Measurements from ENCODE around the gene ZSCAN2. TPM values are rescaled to one million over a fixed set of nuclear protein-coding genes. Genes with fewer than 3 reads are reported as not detected.
"Not testable (repeated sequence)": the region's sequence is repeated elsewhere in the genome, so short reads cannot be mapped to it uniquely, and the experiment has no call there.

Gene ZSCAN2
- polyA plus RNA-seq, 2 donors = 0.71 to 0.81 TPM

- Histone ChIP-seq H3K4me1 (ENCODE audit: control insufficient read depth in 2 of 2, insufficient read depth in 2 of 2, low read length in 1 of 2) (peaks cover 0 to 3% of the 10 kb centered on the region in 2 donors), H3K4me3 (ENCODE audit: low read depth in 1 of 2, low read length in 2 of 2) (no peak overlapping the region), H3K36me3 (ENCODE audit: control insufficient read depth in 2 of 2, insufficient read depth in 2 of 2, low read length in 1 of 2) (no peaks in the 10 kb centered on the region), H3K27ac (ENCODE audit: low read depth in 2 of 2, low read length in 1 of 2) (no peak overlapping the region), H3K9me3 (ENCODE audit: control insufficient read depth in 2 of 2, insufficient read depth in 1 of 2, low read depth in 1 of 2, low read length in 1 of 2) (no peaks in the 10 kb centered on the region), H3K27me3 (ENCODE audit: control insufficient read depth in 1 of 2, insufficient read depth in 2 of 2, low read length in 2 of 2) (no peaks in the 10 kb centered on the region)
- WGBS, 2 donors = 91 to 95% methylated on average over 9 of the region's 9 CpGs
Observed at GRCh38 chr15:84629033-84629432, 28.2 kb downstream of the ZSCAN2 start.

- H3K4me3 ChIP-seq (ENCODE audit: low read depth in 1 of 2, low read length in 2 of 2) = peak overlapping the region; percentile 53 to 68
- H3K36me3 ChIP-seq (ENCODE audit: control insufficient read depth in 2 of 2, insufficient read depth in 2 of 2, low read length in 1 of 2) = no peaks in the 10 kb centered on the region
- WGBS, 2 donors = 29 to 41% methylated on average over 7 of the region's 7 CpGs
- H3K4me1 ChIP-seq (ENCODE audit: control insufficient read depth in 2 of 2, insufficient read depth in 2 of 2, low read length in 1 of 2) = peaks cover 0 to 3% of the 10 kb centered on the region in 2 donors
- H3K9me3 ChIP-seq (ENCODE audit: control insufficient read depth in 2 of 2, insufficient read depth in 1 of 2, low read depth in 1 of 2, low read length in 1 of 2) = no peaks in the 10 kb centered on the region
- H3K27me3 ChIP-seq (ENCODE audit: control insufficient read depth in 1 of 2, insufficient read depth in 2 of 2, low read length in 2 of 2) = no peaks in the 10 kb centered on the region
- H3K27ac ChIP-seq (ENCODE audit: low read depth in 2 of 2, low read length in 1 of 2) = peak overlapping the region; percentile 78 to 91
Observed at GRCh38 chr15:84631706-84632272, 31.0 kb downstream of the ZSCAN2 start.

GRCh38 chr15:84633311-84634227 lies 32.8 kb downstream of the ZSCAN2 start:
- H3K27me3 ChIP-seq (ENCODE audit: control insufficient read depth in 1 of 2, insufficient read depth in 2 of 2, low read length in 2 of 2) = no peaks in the 10 kb centered on the region
- peak overlapping the region; percentile 67 to 75 for H3K4me3 ChIP-seq (ENCODE audit: low read depth in 1 of 2, low read length in 2 of 2)
- 0 to 1% methylated on average over 92 to 105 of the region's 105 CpGs for WGBS, 2 donors
- no peaks in the 10 kb centered on the region for H3K9me3 ChIP-seq (ENCODE audit: control insufficient read depth in 2 of 2, insufficient read depth in 1 of 2, low read depth in 1 of 2, low read length in 1 of 2)
- H3K27ac ChIP-seq (ENCODE audit: low read depth in 2 of 2, low read length in 1 of 2) = peak overlapping the region; percentile 94 to 97
- no peaks in the 10 kb centered on the region for H3K36me3 ChIP-seq (ENCODE audit: control insufficient read depth in 2 of 2, insufficient read depth in 2 of 2, low read length in 1 of 2)
- peaks cover 0 to 3% of the 10 kb centered on the region in 2 donors for H3K4me1 ChIP-seq (ENCODE audit: control insufficient read depth in 2 of 2, insufficient read depth in 2 of 2, low read length in 1 of 2)

- WGBS, 2 donors = 27 to 29% methylated on average over 23 of the region's 23 CpGs
- Histone ChIP-seq H3K4me1 (ENCODE audit: control insufficient read depth in 2 of 2, insufficient read depth in 2 of 2, low read length in 1 of 2) (peaks cover 0 to 3% of the 10 kb centered on the region in 2 donors), H3K27me3 (ENCODE audit: control insufficient read depth in 1 of 2, insufficient read depth in 2 of 2, low read length in 2 of 2) (no peaks in the 10 kb centered on the region)
Observed at GRCh38 chr15:84634228-84634837, 33.5 kb downstream of the ZSCAN2 start.

GRCh38 chr15:84638103-84638502 lies 37.3 kb downstream of the ZSCAN2 start:
- no peak overlapping the region for H3K4me3 ChIP-seq (ENCODE audit: low read depth in 1 of 2, low read length in 2 of 2)
- peak overlapping the region in 1 of 2 donors; percentile 17 for H3K27ac ChIP-seq (ENCODE audit: low read depth in 2 of 2, low read length in 1 of 2)
- WGBS, 2 donors = 58 to 61% methylated on average over 3 of the region's 3 CpGs
- peaks cover 8 to 11% of the 10 kb centered on the region in 2 donors for H3K36me3 ChIP-seq (ENCODE audit: control insufficient read depth in 2 of 2, insufficient read depth in 2 of 2, low read length in 1 of 2)
- no peaks in the 10 kb centered on the region for H3K27me3 ChIP-seq (ENCODE audit: control insufficient read depth in 1 of 2, insufficient read depth in 2 of 2, low read length in 2 of 2)
- H3K4me1 ChIP-seq (ENCODE audit: control insufficient read depth in 2 of 2, insufficient read depth in 2 of 2, low read length in 1 of 2) = no peaks in the 10 kb centered on the region
- H3K9me3 ChIP-seq (ENCODE audit: control insufficient read depth in 2 of 2, insufficient read depth in 1 of 2, low read depth in 1 of 2, low read length in 1 of 2) = no peaks in the 10 kb centered on the region

More at GRCh38 chr15:84634228-84634837, 33.5 kb downstream of the ZSCAN2 start:
- H3K4me3 ChIP-seq (ENCODE audit: low read depth in 1 of 2, low read length in 2 of 2) = peak overlapping the region; percentile 67 to 75
- no peaks in the 10 kb centered on the region for H3K36me3 ChIP-seq (ENCODE audit: control insufficient read depth in 2 of 2, insufficient read depth in 2 of 2, low read length in 1 of 2)
- peak overlapping the region; percentile 94 to 97 for H3K27ac ChIP-seq (ENCODE audit: low read depth in 2 of 2, low read length in 1 of 2)
- H3K9me3 ChIP-seq (ENCODE audit: control insufficient read depth in 2 of 2, insufficient read depth in 1 of 2, low read depth in 1 of 2, low read length in 1 of 2) = no peaks in the 10 kb centered on the region

GRCh38 chr15:84641871-84642270 lies 41.1 kb downstream of the ZSCAN2 start:
- peaks cover 18 to 27% of the 10 kb centered on the region in 2 donors for H3K36me3 ChIP-seq (ENCODE audit: control insufficient read depth in 2 of 2, insufficient read depth in 2 of 2, low read length in 1 of 2)
- not testable (repeated sequence) for H3K9me3 ChIP-seq (ENCODE audit: control insufficient read depth in 2 of 2, insufficient read depth in 1 of 2, low read depth in 1 of 2, low read length in 1 of 2); H3K4me1 ChIP-seq (ENCODE audit: control insufficient read depth in 2 of 2, insufficient read depth in 2 of 2, low read length in 1 of 2); H3K27ac ChIP-seq (ENCODE audit: low read depth in 2 of 2, low read length in 1 of 2); H3K27me3 ChIP-seq (ENCODE audit: control insufficient read depth in 1 of 2, insufficient read depth in 2 of 2, low read length in 2 of 2); H3K4me3 ChIP-seq (ENCODE audit: low read depth in 1 of 2, low read length in 2 of 2)
- WGBS, 2 donors = 92 to 94% methylated on average over 9 of the region's 9 CpGs

- H3K4me3 ChIP-seq (ENCODE audit: low read depth in 1 of 2, low read length in 2 of 2) = not testable (repeated sequence)
- peaks cover 18 to 34% of the 10 kb centered on the region in 2 donors for H3K36me3 ChIP-seq (ENCODE audit: control insufficient read depth in 2 of 2, insufficient read depth in 2 of 2, low read length in 1 of 2)
Observed at GRCh38 chr15:84642640-84643039, 41.8 kb downstream of the ZSCAN2 start.

GRCh38 chr15:84643838-84644237 lies 43.0 kb downstream of the ZSCAN2 start:
- no peaks in the 10 kb centered on the region for H3K9me3 ChIP-seq (ENCODE audit: control insufficient read depth in 2 of 2, insufficient read depth in 1 of 2, low read depth in 1 of 2, low read length in 1 of 2)
- no peak overlapping the region for H3K4me3 ChIP-seq (ENCODE audit: low read depth in 1 of 2, low read length in 2 of 2)
- H3K27ac ChIP-seq (ENCODE audit: low read depth in 2 of 2, low read length in 1 of 2) = no peak overlapping the region
- peaks cover 21 to 45% of the 10 kb centered on the region in 2 donors for H3K36me3 ChIP-seq (ENCODE audit: control insufficient read depth in 2 of 2, insufficient read depth in 2 of 2, low read length in 1 of 2)
- no peaks in the 10 kb centered on the region for H3K4me1 ChIP-seq (ENCODE audit: control insufficient read depth in 2 of 2, insufficient read depth in 2 of 2, low read length in 1 of 2)
- H3K27me3 ChIP-seq (ENCODE audit: control insufficient read depth in 1 of 2, insufficient read depth in 2 of 2, low read length in 2 of 2) = no peaks in the 10 kb centered on the region
- 89 to 92% methylated on average over 6 of the region's 6 CpGs for WGBS, 2 donors

More at GRCh38 chr15:84642640-84643039, 41.8 kb downstream of the ZSCAN2 start:
- not testable (repeated sequence) for H3K9me3 ChIP-seq (ENCODE audit: control insufficient read depth in 2 of 2, insufficient read depth in 1 of 2, low read depth in 1 of 2, low read length in 1 of 2); H3K27me3 ChIP-seq (ENCODE audit: control insufficient read depth in 1 of 2, insufficient read depth in 2 of 2, low read length in 2 of 2); H3K27ac ChIP-seq (ENCODE audit: low read depth in 2 of 2, low read length in 1 of 2); H3K4me1 ChIP-seq (ENCODE audit: control insufficient read depth in 2 of 2, insufficient read depth in 2 of 2, low read length in 1 of 2)
- WGBS, 2 donors = 67 to 97% methylated on average over 2 of the region's 2 CpGs

- no peak overlapping the region for H3K27ac ChIP-seq (ENCODE audit: low read depth in 2 of 2, low read length in 1 of 2)
- no peak overlapping the region for H3K4me3 ChIP-seq (ENCODE audit: low read depth in 1 of 2, low read length in 2 of 2)
- 94 to 95% methylated on average over 10 of the region's 10 CpGs for WGBS, 2 donors
- peaks cover 13 to 41% of the 10 kb centered on the region in 2 donors for H3K36me3 ChIP-seq (ENCODE audit: control insufficient read depth in 2 of 2, insufficient read depth in 2 of 2, low read length in 1 of 2)
- H3K9me3 ChIP-seq (ENCODE audit: control insufficient read depth in 2 of 2, insufficient read depth in 1 of 2, low read depth in 1 of 2, low read length in 1 of 2) = no peaks in the 10 kb centered on the region
- no peaks in the 10 kb centered on the region for H3K4me1 ChIP-seq (ENCODE audit: control insufficient read depth in 2 of 2, insufficient read depth in 2 of 2, low read length in 1 of 2)
- no peaks in the 10 kb centered on the region for H3K27me3 ChIP-seq (ENCODE audit: control insufficient read depth in 1 of 2, insufficient read depth in 2 of 2, low read length in 2 of 2)
Observed at GRCh38 chr15:84645496-84645895, 44.7 kb downstream of the ZSCAN2 start.
